GM18505 (cell line): ENCODE data around the gene AKT3.

Source experiments
- ATAC-seq: cut with Tn5 transposase; IDR thresholded peaks from one replicate; pipeline ENCODE4 v1.9.1; 2021; ENCODE audit not compliant: unreplicated experiment
- POLR2A ChIP-seq: IDR thresholded peaks from 4 replicates; pipeline ENCODE4 v1.6.1; 2011; ENCODE audit warnings: borderline replicate concordance; ENCODE audit not compliant: insufficient read depth, insufficient read length; ENCODE audit errors: extremely low read depth

The AKT3 gene

GRCh38 chr1:243459059-243459458, 391.0 kb downstream of the AKT3 start:
- ATAC-seq: no peak
- no peak for TF ChIP-seq POLR2A

GRCh38 chr1:243457363-243457982, 392.6 kb downstream of the AKT3 start:
- no peak for ATAC-seq
- TF ChIP-seq POLR2A: no peak

GRCh38 chr1:243455760-243456651, 394.0 kb downstream of the AKT3 start:
- no peak for ATAC-seq

GRCh38 chr1:243454328-243454997, 395.6 kb downstream of the AKT3 start:
- ATAC-seq: no peak
- no peak for TF ChIP-seq POLR2A

More at GRCh38 chr1:243455760-243456651, 394.0 kb downstream of the AKT3 start:
- no peak for TF ChIP-seq POLR2A

- no peak for ATAC-seq
- TF ChIP-seq POLR2A: no peak
These were observed 398.0 kb downstream of the AKT3 start for GRCh38 chr1:243452092-243452491.

GRCh38 chr1:243449373-243449772, 400.7 kb downstream of the AKT3 start:
- TF ChIP-seq POLR2A: no peak
- ATAC-seq: no peak

GRCh38 chr1:243447844-243448243, 402.2 kb downstream of the AKT3 start:
- TF ChIP-seq POLR2A: no peak
- no peak for ATAC-seq

- TF ChIP-seq POLR2A: no peak
- ATAC-seq: no peak
These were observed 402.7 kb downstream of the AKT3 start for GRCh38 chr1:243447347-243447746.

GRCh38 chr1:243443557-243443956, 406.5 kb downstream of the AKT3 start:
- ATAC-seq: no peak
- no peak for TF ChIP-seq POLR2A

- TF ChIP-seq POLR2A: no peak
- no peak for ATAC-seq
These were observed 408.4 kb downstream of the AKT3 start for GRCh38 chr1:243441601-243442000.

GRCh38 chr1:243440406-243440805, 409.6 kb downstream of the AKT3 start:
- no peak for ATAC-seq
- no peak for TF ChIP-seq POLR2A

- TF ChIP-seq POLR2A: no peak
- ATAC-seq: no peak
These were observed 411.2 kb downstream of the AKT3 start for GRCh38 chr1:243438815-243439214.
